Activated B cell treated with CpG ODN at 0.5 μM for 24 hours (primary cell): ENCODE results near the gene CHSY3. TPM values are rescaled to one million over a fixed set of nuclear protein-coding genes. Genes with fewer than 3 reads are reported as not detected.

Source experiments
- ATAC-seq: fragments of 200-7000 bp; cut with Tn5 transposase; one replicate; pipeline ENCODE4 v1.10.0; 2021; ENCODE audit warnings: low read depth, mild to moderate bottlenecking, moderate library complexity
- CTCF ChIA-PET: fragments of 350-600 bp; sonication (Branson Sonifier 250); formaldehyde crosslinking; loops from one replicate; lab custom pipeline; 2021; ENCODE audit warnings: antibody characterized with exemption; lab: Charles Lee
- POLR2A ChIA-PET: fragments of 350-600 bp; sonication (Branson Sonifier 250); formaldehyde crosslinking; loops from one replicate; lab custom pipeline; 2021; ENCODE audit warnings: antibody characterized with exemption; lab: Charles Lee
- DNase-seq: peaks from one replicate; pipeline ENCODE4 v3.0.0; 2022
- H3K27ac Mint-ChIP-seq: one replicate; pipeline ENCODE4 v1.8.0; 2020; ENCODE audit warnings: mixed read lengths
- H3K27me3 Mint-ChIP-seq: one replicate; pipeline ENCODE4 v1.8.0; 2021; ENCODE audit warnings: mixed read lengths
- H3K36me3 Mint-ChIP-seq: one replicate; pipeline ENCODE4 v1.8.0; 2021; ENCODE audit warnings: low read depth, mixed read lengths
- H3K4me1 Mint-ChIP-seq: one replicate; pipeline ENCODE4 v1.8.0; 2021; ENCODE audit warnings: mixed read lengths
- H3K4me3 Mint-ChIP-seq: one replicate; pipeline ENCODE4 v1.8.0; 2020; ENCODE audit warnings: mild to moderate bottlenecking, mixed read lengths
- H3K9me3 Mint-ChIP-seq: one replicate; pipeline ENCODE4 v1.8.0; 2020; ENCODE audit warnings: mixed read lengths
- CTCF ChIP-seq: fragments of 200-600 bp; IDR thresholded peaks from one replicate; pipeline ENCODE4 v1.8.0; 2022; ENCODE audit warnings: antibody characterized with exemption, mild to moderate bottlenecking
- intact Hi-C: fragments of 100-400 bp; cut with micrococcal nuclease; formaldehyde crosslinking; loops from one replicate; pipeline ENCODE4 v1.15.1; 2024
- total RNA-seq: library from RNA; stranded (reverse); gene quantifications from 2 replicates; pipeline ENCODE4 v1.2.3, GENCODE V29; 2022

The CHSY3 gene
- total RNA-seq, 1 donor from 2014 or later, result not detected

GRCh38 chr5:130017173-130017572 lies 112.9 kb downstream of the CHSY3 start:
- H3K4me1 Mint-ChIP-seq, result no peaks in the 10 kb centered on the region
- ATAC-seq, result no peak
- no peak overlapping the region for H3K4me3 Mint-ChIP-seq
- intact Hi-C loops, result no loop called here
- no peak for TF ChIP-seq CTCF
- DNase-seq, result no peak
- no peak overlapping the region for H3K27ac Mint-ChIP-seq
- H3K36me3 Mint-ChIP-seq, result no peaks in the 10 kb centered on the region
- peaks cover 10% of the 10 kb centered on the region for H3K9me3 Mint-ChIP-seq
- ChIA-PET POLR2A (no interaction called here), CTCF (no interaction called here)
- no peaks in the 10 kb centered on the region for H3K27me3 Mint-ChIP-seq

GRCh38 chr5:130018641-130019040 lies 114.4 kb downstream of the CHSY3 start:
- H3K27ac Mint-ChIP-seq, result no peak overlapping the region
- TF ChIP-seq CTCF, result no peak
- H3K4me3 Mint-ChIP-seq, result no peak overlapping the region
- H3K27me3 Mint-ChIP-seq, result no peaks in the 10 kb centered on the region
- intact Hi-C loops, result no loop called here
- CTCF ChIA-PET, result no interaction called here
- DNase-seq (no peak), ATAC-seq (no peak)
- POLR2A ChIA-PET, result no interaction called here
- no peaks in the 10 kb centered on the region for H3K4me1 Mint-ChIP-seq
- H3K9me3 Mint-ChIP-seq, result peaks cover 12% of the 10 kb centered on the region
- H3K36me3 Mint-ChIP-seq, result no peaks in the 10 kb centered on the region

GRCh38 chr5:130021000-130021399 lies 116.7 kb downstream of the CHSY3 start:
- H3K36me3 Mint-ChIP-seq, result no peaks in the 10 kb centered on the region
- H3K4me3 Mint-ChIP-seq, result no peak overlapping the region
- no peaks in the 10 kb centered on the region for H3K4me1 Mint-ChIP-seq
- ATAC-seq, result no peak
- POLR2A ChIA-PET, result no interaction called here
- intact Hi-C loops, result no loop called here
- CTCF ChIA-PET, result no interaction called here
- peaks cover 8% of the 10 kb centered on the region for H3K9me3 Mint-ChIP-seq
- H3K27me3 Mint-ChIP-seq, result no peaks in the 10 kb centered on the region
- no peak for TF ChIP-seq CTCF
- no peak for DNase-seq
- no peak overlapping the region for H3K27ac Mint-ChIP-seq

GRCh38 chr5:130021876-130022275 lies 117.6 kb downstream of the CHSY3 start:
- H3K4me1 Mint-ChIP-seq, result no peaks in the 10 kb centered on the region
- H3K27ac Mint-ChIP-seq, result no peak overlapping the region
- ChIA-PET CTCF (no interaction called here), POLR2A (no interaction called here)
- intact Hi-C loops, result no loop called here
- no peak overlapping the region for H3K4me3 Mint-ChIP-seq
- ATAC-seq (no peak), DNase-seq (no peak)
- TF ChIP-seq CTCF, result no peak
- H3K36me3 Mint-ChIP-seq, result no peaks in the 10 kb centered on the region
- H3K27me3 Mint-ChIP-seq, result no peaks in the 10 kb centered on the region
- H3K9me3 Mint-ChIP-seq, result peaks cover 4% of the 10 kb centered on the region

- H3K4me3 Mint-ChIP-seq, result no peak overlapping the region
- DNase-seq, result no peak
- intact Hi-C loops, result no loop called here
- H3K9me3 Mint-ChIP-seq, result peaks cover 2% of the 10 kb centered on the region
- H3K27me3 Mint-ChIP-seq, result no peaks in the 10 kb centered on the region
- ChIA-PET POLR2A (no interaction called here), CTCF (no interaction called here)
- no peak overlapping the region for H3K27ac Mint-ChIP-seq
- no peaks in the 10 kb centered on the region for H3K4me1 Mint-ChIP-seq
- TF ChIP-seq CTCF, result no peak
- no peak for ATAC-seq
- no peaks in the 10 kb centered on the region for H3K36me3 Mint-ChIP-seq
Observed at GRCh38 chr5:130023604-130024003, 119.3 kb downstream of the CHSY3 start.
